NCI-H1092 treated with DMSO at 0.1 percent for 48 hours (cell line): Measurements from ENCODE around the gene CAMK1D.

ENCODE experiments used
- DNase-seq: peaks from one replicate; lab custom pipeline; 2025; lab: John Stamatoyannopoulos, UW

The CAMK1D gene

GRCh38 chr10:12403119-12403518, 53.8 kb downstream of the CAMK1D start:
- DNase-seq = no peak

GRCh38 chr10:12405342-12406320, 56.3 kb downstream of the CAMK1D start:
- no peak for DNase-seq

DNA sequence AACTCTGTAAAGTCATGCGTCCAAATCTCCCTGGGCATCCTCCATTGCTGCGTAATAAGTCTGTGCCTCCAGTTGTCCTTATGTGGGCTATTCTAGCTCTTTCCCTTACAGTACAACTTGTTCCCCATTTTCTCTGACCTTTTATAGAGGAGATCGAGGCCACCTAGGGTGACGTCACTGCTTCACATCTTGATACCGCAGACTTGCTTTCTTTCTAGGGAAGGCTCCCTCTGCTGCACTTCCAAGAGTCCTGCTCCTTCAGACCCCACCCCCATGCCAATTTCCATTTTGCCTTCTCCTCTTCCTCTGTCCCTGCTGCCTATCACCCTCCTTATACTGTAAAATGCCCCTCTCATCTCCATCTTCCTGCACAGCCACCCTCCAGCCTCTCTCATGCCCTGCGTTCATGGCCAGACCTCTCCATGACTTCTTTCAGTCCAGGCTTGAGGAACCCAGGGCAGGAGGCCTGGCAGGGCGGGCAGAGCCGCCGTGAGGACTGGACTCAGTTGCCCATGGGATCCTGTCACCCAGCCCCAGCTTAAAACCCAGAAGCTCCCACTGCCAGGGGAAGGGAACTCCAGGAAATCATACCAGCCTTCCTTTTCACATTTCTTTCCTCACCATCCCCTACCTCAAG, 57.5 kb downstream of the CAMK1D start:
- DNase-seq = no peak

GRCh38 chr10:12408472-12408871, 59.1 kb downstream of the CAMK1D start:
- DNase-seq = no peak

DNA sequence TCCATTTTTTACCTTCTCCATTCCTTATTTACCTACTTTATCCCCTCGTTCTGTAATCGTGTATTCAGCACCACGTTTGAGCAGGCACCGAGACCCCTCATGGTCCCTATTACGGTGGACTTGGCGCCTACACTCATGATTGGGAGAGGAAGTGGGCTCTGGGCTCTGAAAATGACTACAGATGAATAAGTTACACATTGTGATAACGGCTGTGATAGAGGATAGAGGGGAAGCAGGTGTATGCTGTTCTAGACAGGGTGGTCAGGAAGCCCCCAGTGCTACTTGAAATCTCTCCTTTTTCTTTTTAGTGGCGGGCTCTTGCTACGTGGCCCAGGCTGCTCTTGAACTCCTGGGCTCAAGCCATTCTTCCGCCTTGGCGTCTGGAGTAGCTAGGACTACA, 59.8 kb downstream of the CAMK1D start:
- no peak for DNase-seq

- DNase-seq = no peak
These were observed 60.3 kb downstream of the CAMK1D start for GRCh38 chr10:12409613-12410012.

DNA sequence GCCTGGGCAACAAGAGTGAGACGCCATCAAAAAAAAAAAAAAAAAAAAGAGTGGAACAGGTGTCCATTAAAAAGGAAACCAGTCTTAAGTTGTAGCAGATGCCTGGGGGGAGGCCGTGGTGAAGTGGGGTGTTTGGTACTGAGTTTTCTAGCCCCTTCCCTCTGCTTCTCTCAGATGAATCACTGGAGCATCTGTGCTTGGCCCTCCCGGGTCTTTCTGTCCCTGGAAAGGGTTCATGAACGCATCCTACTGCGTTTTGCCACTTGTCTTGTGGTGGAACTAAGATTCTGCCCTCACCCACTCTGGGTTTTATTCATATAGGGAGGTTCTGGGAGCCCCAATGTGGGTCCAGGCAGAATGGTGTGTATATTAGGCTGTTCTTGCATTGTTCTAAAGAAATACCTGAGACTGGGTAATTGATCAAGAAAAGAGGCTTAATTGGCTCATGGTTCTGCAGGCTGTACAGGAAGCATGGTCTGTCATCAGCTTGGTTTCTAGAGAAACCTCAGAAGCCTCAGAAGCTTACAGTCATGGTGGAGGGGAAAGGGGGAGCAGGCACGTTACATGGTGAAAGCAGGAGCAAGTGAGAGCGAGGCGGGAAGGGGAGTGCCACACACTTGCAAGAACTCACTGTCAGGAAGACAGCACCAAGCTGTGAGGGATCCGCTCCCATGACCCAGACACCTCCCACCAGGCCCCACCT, 63.5 kb downstream of the CAMK1D start:
- no peak for DNase-seq

- no peak for DNase-seq
These were observed 64.0 kb downstream of the CAMK1D start for GRCh38 chr10:12413369-12413711.

- DNase-seq = no peak
These were observed 65.1 kb downstream of the CAMK1D start for GRCh38 chr10:12414278-12414989.

DNA sequence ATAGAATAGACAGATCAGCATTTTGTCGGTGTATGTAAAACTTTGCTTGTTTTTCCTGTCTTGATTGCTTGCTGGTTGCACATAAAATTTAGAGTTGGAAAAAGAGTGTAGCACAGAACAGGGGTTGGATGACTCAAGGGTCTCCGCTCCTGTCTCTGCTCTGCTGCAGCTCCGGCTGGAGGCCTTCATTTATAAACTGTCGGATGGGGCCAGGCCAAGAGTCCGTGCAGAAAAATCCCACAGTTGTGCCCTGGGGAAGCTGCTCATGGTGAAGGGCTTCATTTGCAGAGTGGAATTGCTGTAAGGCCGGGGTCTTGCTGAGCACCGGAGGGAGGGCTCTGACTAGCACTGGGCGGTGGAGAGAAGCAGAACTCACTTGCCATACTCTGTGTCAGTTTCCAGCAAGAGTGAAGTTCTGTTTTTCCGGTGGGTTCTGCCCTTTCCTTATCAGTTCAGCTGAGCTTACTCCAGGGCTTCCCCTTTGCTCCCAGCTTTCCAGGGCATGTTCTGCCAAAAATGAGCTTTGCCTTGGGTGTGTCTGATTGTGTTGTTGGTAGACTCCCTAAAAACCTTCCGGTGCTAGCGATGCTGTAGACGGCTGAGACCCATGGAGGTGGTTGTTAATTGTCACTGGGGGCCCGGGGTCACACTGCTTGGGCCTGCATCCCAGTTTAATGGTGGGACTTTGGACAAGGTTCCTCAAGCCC, 67.2 kb downstream of the CAMK1D start:
- no peak for DNase-seq

GRCh38 chr10:12417331-12417730, 68.0 kb downstream of the CAMK1D start:
- DNase-seq = no peak

DNA sequence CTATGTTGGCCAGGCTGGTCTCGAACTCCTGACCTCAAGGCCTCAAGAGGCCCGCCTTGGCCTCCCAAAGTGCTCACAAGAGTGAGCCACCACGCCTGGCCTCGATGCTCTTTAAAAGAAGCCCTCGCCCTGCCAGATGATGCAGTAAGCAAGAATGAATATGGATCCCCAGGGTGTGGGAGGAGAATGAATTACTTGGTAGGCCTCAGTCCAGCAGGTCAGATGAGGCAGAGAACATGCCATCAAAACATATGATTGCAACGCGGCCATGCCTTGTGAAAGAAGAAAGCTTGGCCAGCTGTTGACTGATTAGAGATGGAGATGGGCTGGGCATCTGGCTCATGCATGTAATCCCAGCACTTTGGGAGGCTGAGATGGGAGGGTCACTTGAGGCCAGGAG, 68.7 kb downstream of the CAMK1D start:
- no peak for DNase-seq

DNA sequence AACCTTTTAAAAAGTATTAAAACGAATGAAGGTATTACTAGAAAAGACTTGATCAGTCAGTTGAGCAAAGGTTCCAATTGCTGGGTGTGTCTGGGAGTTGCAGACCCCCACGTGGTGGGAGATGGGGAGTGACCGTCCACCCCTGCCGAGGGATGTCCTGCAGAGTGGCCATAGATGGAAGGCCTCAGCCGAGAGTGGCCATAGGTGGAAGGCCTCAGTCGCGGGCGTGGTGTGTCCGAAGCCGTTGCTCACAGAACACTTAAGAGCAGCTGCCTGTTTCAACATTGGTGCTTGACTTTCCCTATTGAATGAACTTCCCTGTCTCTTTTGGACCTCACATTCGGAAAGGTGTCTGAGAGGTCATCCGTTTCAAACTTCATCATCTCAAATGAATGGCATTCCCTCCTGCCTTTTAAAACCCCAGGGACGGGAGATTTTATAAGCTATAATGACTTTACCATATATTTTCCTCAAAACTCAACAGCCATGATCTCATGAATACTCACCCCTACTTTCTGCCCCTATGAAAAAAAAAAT, 69.4 kb downstream of the CAMK1D start:
- no peak for DNase-seq

DNA sequence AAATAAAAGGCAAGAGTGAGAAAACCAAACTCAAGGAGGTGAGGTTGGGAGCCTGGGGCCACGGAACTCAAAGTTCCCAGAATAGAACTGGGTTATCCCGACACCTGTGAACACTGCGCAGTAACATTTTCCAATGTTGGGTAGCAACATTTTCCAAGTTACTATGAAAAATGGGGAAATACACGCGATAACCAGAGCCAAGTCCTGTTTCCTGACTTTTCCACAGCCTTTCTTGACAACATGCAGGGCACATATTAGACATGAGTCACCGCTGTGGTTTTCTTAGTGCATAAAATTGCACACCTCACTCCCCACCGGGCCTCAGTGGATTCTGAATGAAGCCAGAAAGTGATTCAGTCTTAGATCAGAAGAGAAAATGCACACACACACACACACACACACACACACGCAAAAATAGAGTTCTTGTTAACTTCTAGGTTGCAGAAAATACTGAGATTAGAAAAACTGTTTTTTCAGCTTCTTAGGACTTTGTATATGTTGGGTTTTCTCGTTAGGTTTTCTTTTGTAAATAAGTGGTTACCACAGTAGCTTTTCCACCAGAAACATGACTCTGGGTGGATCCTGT, 70.0 kb downstream of the CAMK1D start:
- no peak for DNase-seq

GRCh38 chr10:12420530-12421120, 71.3 kb downstream of the CAMK1D start:
- DNase-seq = no peak

DNA sequence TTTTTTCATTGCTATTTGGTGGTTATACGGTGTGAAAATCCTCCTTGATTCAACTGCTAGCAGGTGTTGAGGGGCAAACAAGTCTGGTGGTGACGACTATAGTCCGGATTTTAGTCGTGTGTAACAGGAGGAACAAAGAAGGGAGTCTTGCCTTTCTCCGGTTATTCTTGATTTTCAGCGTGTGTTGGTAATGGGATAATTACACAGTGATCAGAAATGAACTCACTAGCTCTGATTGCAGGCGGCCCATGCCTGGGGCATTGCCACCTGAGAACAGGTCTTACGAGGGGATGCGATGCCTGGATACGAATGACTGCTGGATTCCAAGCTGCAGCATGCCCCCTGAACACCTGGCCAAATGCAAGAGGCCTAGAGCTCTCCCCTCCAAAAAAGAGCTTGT, 72.8 kb downstream of the CAMK1D start:
- DNase-seq = no peak

GRCh38 chr10:12423896-12424295, 74.5 kb downstream of the CAMK1D start:
- DNase-seq = no peak

GRCh38 chr10:12427276-12427675, 77.9 kb downstream of the CAMK1D start:
- no peak for DNase-seq

- DNase-seq = no peak
These were observed 79.2 kb downstream of the CAMK1D start for GRCh38 chr10:12428447-12429135.
